Astrocyte of the hippocampus (primary cell): ENCODE data around the gene TREML4.

Source experiments
- DNase-seq: peaks from one replicate; pipeline ENCODE4 v3.0.0; 2011; ENCODE audit warnings: low read depth, low spot score

The TREML4 gene

DNA sequence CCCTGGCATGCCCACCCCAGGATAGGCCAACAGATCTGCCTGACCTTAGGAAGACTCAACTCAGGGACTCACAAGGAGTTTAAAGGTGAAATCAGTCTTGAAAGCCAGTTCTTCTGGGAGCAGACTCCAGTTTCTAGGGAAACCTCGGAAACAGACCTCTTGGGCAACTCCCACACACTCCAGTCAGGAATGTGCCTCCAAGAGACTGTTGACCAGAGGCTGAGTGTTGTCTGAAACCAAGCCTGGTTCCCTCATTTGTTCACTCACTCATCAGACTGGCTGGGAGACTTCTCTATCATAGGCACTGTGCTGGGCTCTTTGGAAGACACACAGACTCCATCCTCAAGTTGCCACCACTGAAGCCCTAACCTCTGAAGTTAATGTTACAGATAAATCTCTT, 56.6 kb downstream of the TREML4 start:
- peak; percentile 4 for DNase-seq

- DNase-seq, result no peak
These were observed 58.6 kb downstream of the TREML4 start, which contains the start of gene TREM1 for GRCh38 chr6:41286544-41287346. Gene TREM1 (minus strand): TSS chr6:41286682. CDS start chr6:41286655, 27 bp downstream.

DNA sequence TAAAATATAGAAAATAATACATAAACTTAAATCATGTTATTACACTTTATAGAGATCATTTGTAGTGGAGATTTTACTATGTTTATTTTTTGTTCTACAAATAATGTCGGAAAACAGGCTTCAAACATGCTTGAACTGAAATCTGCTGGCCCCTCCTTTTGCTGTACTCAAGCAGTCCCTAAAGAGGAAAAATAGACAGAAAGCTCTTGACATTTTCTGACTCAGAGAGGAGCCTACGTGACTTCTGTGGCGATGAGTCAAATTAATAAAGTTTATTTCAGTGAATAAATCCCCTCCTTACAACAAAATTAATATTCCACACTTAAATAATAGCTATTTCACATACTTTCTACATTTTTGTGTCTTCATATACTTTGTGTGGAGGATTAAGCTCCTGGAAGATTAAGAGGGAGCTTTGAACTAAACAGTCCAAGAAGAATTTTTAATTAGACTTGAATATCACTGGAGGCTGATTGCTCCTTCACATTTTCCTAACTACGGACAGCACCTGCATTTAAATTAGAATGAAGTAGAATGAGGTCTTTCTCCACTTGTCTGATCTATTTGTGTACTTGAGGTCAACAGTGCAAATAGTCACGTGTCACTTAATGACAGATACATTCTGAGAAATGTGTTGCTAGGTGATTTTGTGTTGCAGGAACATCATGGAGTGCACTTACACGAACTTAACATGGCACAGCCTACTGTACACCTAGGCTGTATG, 60.0 kb downstream of the TREML4 start:
- DNase-seq, result no peak
